Sigmoid colon (tissue), 7 donors: Measurements from ENCODE around the gene HADHB. TPM values are rescaled to one million over a fixed set of nuclear protein-coding genes. Genes with fewer than 3 reads are reported as not detected.
"Not testable (repeated sequence)": the region's sequence is repeated elsewhere in the genome, so short reads cannot be mapped to it uniquely, and the experiment has no call there.

ENCODE experiments used
- DNase-seq: peaks from one replicate; pipeline ENCODE4 v3.0.0-alpha.2; 2019
- H3K27ac ChIP-seq, 4 donors: fragments of 200-600 bp; sonication (generic); one replicate each; pipeline ENCODE4 v1.5.1; 2016 to 2019; ENCODE audit warnings: mild to moderate bottlenecking in 1 of 4
- H3K27me3 ChIP-seq, 3 donors: fragments of 200-600 bp; sonication (generic); one replicate each; pipeline ENCODE4 v1.5.1; 2019; ENCODE audit warnings: mild to moderate bottlenecking in 1 of 3
- H3K36me3 ChIP-seq, 4 donors: fragments of 200-600 bp; sonication (generic); one replicate each; pipeline ENCODE4 v1.5.1; 2016 to 2019
- H3K4me1 ChIP-seq, 4 donors: fragments of 200-600 bp; sonication (generic); one replicate each; pipeline ENCODE4 v1.5.1; 2017 to 2019
- H3K4me3 ChIP-seq, 4 donors: fragments of 200-600 bp; sonication (generic); one replicate each; pipeline ENCODE4 v1.5.1; 2017 to 2019; ENCODE audit warnings: mild to moderate bottlenecking in 2 of 4, moderate library complexity in 1 of 4
- H3K9me3 ChIP-seq, 4 donors: fragments of 200-600 bp in 3 of 4; sonication (generic) in 3 of 4; one replicate each; pipeline versions ENCODE4 v1.5.1 to v1.6.1; 2013 to 2019
- CTCF ChIP-seq, 4 experiments: fragments of 450-650 bp in 3 of 4; fragments of 200-600 bp in 1 of 4; IDR thresholded peaks; one replicate each; pipeline ENCODE4 v1.5.1; 2016 to 2019; ENCODE audit warnings: antibody characterized with exemption in 4 of 4, mild to moderate bottlenecking in 3 of 4, moderate library complexity in 2 of 4
- EP300 ChIP-seq, 4 donors: sonication (generic); formaldehyde crosslinking; IDR thresholded peaks; one replicate each; pipeline ENCODE4 v1.6.1; 2017; ENCODE audit warnings: antibody characterized with exemption in 4 of 4
- POLR2A ChIP-seq, 2 donors: fragments of 450-650 bp; IDR thresholded peaks; one replicate each; pipeline ENCODE4 v1.6.1; 2016; ENCODE audit warnings: antibody characterized with exemption in 2 of 2, mild to moderate bottlenecking in 2 of 2, moderate library complexity in 2 of 2
- POLR2AphosphoS5 ChIP-seq, 4 donors: sonication (generic); formaldehyde crosslinking; IDR thresholded peaks; one replicate each; pipeline ENCODE4 v1.6.1; 2017; ENCODE audit warnings: antibody characterized with exemption in 4 of 4
- WGBS, 2 donors: extraction: QIAGEN DNeasy Blood & Tissue Kit; methylation state at CpG; one replicate each; pipeline ENCODE4 v1.1.7; 2013; 5-methylcytosine and 5-hydroxymethylcytosine counted together
- intact Hi-C: fragments of 100-400 bp; cut with DNase I; formaldehyde crosslinking; loops from one replicate; pipeline ENCODE4 v1.15.1; 2023
- polyA plus RNA-seq, 3 donors: library from polyadenylated mRNA; stranded (reverse); fragments of 200-250 nt; gene quantifications; one replicate each; pipeline ENCODE4 v1.2.3, GENCODE V29; 2013
- total RNA-seq, 4 donors: library from RNA; depleted of rRNA; stranded (reverse); fragments of >200 nt; gene quantifications; one replicate each; pipeline ENCODE4 v1.1.0, GENCODE V29; 2016
- donor health status: healthy with polysubstance abuse.
- donor health status: Bipolar disorder and iron deficiency.
- donor health status: healthy.

The HADHB gene
- total and polyA plus RNA-seq, 7 donors = 82.8 to 212 (median 120) TPM

GRCh38 chr2:26268213-26268612, 23.5 kb downstream of the HADHB start:
- H3K4me1 ChIP-seq = peaks cover 0 to 3% (median under 1%) of the 10 kb centered on the region in 4 donors
- intact Hi-C loops = no loop called here
- DNase-seq = no peak
- peaks cover 0 to 50% (median 0%) of the 10 kb centered on the region in 4 donors for H3K36me3 ChIP-seq
- H3K9me3 ChIP-seq = no peaks in the 10 kb centered on the region
- no peak overlapping the region for H3K27ac ChIP-seq
- no peak overlapping the region for H3K4me3 ChIP-seq
- H3K27me3 ChIP-seq = no peaks in the 10 kb centered on the region
- 94 to 96% methylated on average over 4 of the region's 4 CpGs for WGBS, 2 donors
- TF ChIP-seq CTCF (IDR thresholded peaks at IDR 0.05) = no peak
- no peak for TF ChIP-seq EP300 (IDR thresholded peaks at IDR 0.05)
- no peak for TF ChIP-seq POLR2A (IDR thresholded peaks at IDR 0.05)
- no peak for TF ChIP-seq POLR2AphosphoS5 (IDR thresholded peaks at IDR 0.05)

- H3K9me3 ChIP-seq, H3K27me3 ChIP-seq, DNase-seq, intact Hi-C loops, H3K4me1 ChIP-seq, H3K4me3 ChIP-seq: not testable (repeated sequence)
- H3K36me3 ChIP-seq = peaks cover 0 to 43% (median 0%) of the 10 kb centered on the region in 4 donors
- WGBS, 2 donors = 92 to 93% methylated on average over 12 of the region's 12 CpGs
- H3K27ac ChIP-seq = peak overlapping the region in 2 of 4 donors; percentile 24 to 42
Observed at GRCh38 chr2:26268670-26269385, 24.1 kb downstream of the HADHB start.

- Histone ChIP-seq H3K27ac (peak overlapping the region in 2 of 4 donors; percentile 24 to 59), H3K4me1 (peaks cover 0 to 17% (median 13%) of the 10 kb centered on the region in 4 donors), H3K9me3 (no peaks in the 10 kb centered on the region), H3K4me3 (no peak overlapping the region), H3K27me3 (no peaks in the 10 kb centered on the region), H3K36me3 (peaks cover 0 to 36% (median 0%) of the 10 kb centered on the region in 4 donors)
- DNase-seq = no peak
- no peak for TF ChIP-seq POLR2A (IDR thresholded peaks at IDR 0.05)
- no peak for TF ChIP-seq POLR2AphosphoS5 (IDR thresholded peaks at IDR 0.05)
- TF ChIP-seq CTCF (IDR thresholded peaks at IDR 0.05) = no peak
- TF ChIP-seq EP300 (IDR thresholded peaks at IDR 0.05) = no peak
- intact Hi-C loops = no loop called here
- 89 to 93% methylated on average over 6 of the region's 6 CpGs for WGBS, 2 donors
Observed at GRCh38 chr2:26269571-26270158, 24.9 kb downstream of the HADHB start.

- peaks cover 0 to 21% (median 13%) of the 10 kb centered on the region in 4 donors for H3K4me1 ChIP-seq
- TF ChIP-seq EP300 (IDR thresholded peaks at IDR 0.05) (no peak), CTCF (IDR thresholded peaks at IDR 0.05) (no peak), POLR2AphosphoS5 (IDR thresholded peaks at IDR 0.05) (no peak), POLR2A (IDR thresholded peaks at IDR 0.05) (no peak)
- intact Hi-C loops = no loop called here
- peak overlapping the region in 1 of 4 donors; percentile 59 for H3K27ac ChIP-seq
- DNase-seq = no peak
- no peaks in the 10 kb centered on the region for H3K9me3 ChIP-seq
- no peaks in the 10 kb centered on the region for H3K27me3 ChIP-seq
- H3K4me3 ChIP-seq = no peak overlapping the region
- peaks cover 0 to 36% (median 0%) of the 10 kb centered on the region in 4 donors for H3K36me3 ChIP-seq
Observed at GRCh38 chr2:26270373-26270772, 25.6 kb downstream of the HADHB start.

GRCh38 chr2:26273501-26273900, 28.8 kb downstream of the HADHB start:
- H3K4me1 ChIP-seq = peaks cover 0 to 21% (median 13%) of the 10 kb centered on the region in 4 donors
- H3K27me3 ChIP-seq = no peaks in the 10 kb centered on the region
- peak overlapping the region in 3 of 4 donors; percentile 46 to 87 (median 67) for H3K27ac ChIP-seq
- DNase-seq = no peak
- TF ChIP-seq CTCF (IDR thresholded peaks at IDR 0.05) (no peak), POLR2AphosphoS5 (IDR thresholded peaks at IDR 0.05) (no peak), POLR2A (IDR thresholded peaks at IDR 0.05) (no peak), EP300 (IDR thresholded peaks at IDR 0.05) (no peak)
- H3K9me3 ChIP-seq = no peaks in the 10 kb centered on the region
- H3K4me3 ChIP-seq = no peak overlapping the region
- 71 to 75% methylated on average over 2 of the region's 2 CpGs for WGBS, 2 donors
- H3K36me3 ChIP-seq = peaks cover 0 to 56% (median 7%) of the 10 kb centered on the region in 4 donors
- intact Hi-C loops = no loop called here
